ENCODE measurements around the gene APBB2.

APBB2 gene

DNA sequence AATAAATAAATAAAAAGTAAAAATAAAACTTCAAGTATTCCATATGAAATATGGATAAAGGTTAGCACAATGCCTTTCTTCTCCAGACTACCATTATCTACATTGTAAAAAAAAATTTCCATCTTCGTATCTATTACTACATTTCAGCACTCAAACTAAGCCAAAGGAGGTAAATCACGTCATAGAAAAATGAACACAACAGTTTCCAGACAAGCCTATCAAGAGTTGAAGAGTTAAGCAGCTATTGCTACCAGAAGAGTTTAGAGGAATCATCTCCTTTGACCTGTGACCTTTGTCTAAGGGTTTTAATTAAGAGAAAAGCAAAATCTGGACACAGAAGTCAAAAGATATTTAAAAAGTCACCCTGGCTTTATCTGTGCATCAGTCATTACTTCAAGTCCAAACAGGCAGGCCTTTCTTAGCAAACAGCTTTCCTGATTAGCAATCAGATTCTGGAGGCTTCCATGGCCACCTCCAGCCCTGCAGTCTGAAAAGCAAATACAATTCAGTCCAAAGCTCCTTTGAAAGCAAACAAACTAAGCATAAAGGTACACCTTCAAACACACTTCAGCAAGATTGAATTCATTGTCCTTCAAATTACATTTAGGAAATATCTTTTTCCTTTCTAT is 82.2 kb downstream of the APBB2 start:
- FAIRE-seq = no peak

GRCh38 chr4:41129936-41130440 is 84.4 kb downstream of the APBB2 start:
- FAIRE-seq = no peak

DNA sequence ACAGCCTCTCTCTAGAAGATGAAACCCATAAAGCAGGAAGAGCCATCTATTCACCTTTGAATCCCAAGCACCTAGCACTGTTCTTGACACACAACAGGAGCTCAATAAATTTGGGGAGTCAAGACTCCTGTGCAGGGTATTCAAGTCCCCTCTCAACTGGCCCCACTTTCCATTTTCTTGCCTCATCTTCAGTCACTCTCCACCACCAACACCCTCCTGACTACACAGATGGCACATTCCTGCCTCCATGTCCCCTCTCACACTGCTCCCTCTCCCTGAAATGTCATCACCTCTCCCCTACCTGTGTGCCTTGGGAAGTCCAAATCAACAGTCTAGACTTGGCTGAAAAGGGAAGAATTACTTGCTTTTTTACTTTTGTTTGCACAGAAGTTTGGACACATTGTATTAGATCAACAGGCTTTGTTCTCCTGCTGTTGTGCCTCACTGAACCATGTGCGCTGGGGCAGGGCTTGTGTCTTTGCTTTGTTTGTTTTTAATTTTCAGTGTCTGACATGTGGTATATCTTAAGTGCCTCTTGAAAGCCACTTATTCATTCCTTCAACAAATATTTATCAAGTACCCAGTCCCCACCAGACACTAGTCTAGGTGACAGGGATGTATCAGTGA is 85.1 kb downstream of the APBB2 start:
- FAIRE-seq = no peak

GRCh38 chr4:41125558-41126311 is 88.6 kb downstream of the APBB2 start:
- no peak for FAIRE-seq

- no peak for FAIRE-seq
These were observed 89.3 kb downstream of the APBB2 start for GRCh38 chr4:41124916-41125548.

DNA sequence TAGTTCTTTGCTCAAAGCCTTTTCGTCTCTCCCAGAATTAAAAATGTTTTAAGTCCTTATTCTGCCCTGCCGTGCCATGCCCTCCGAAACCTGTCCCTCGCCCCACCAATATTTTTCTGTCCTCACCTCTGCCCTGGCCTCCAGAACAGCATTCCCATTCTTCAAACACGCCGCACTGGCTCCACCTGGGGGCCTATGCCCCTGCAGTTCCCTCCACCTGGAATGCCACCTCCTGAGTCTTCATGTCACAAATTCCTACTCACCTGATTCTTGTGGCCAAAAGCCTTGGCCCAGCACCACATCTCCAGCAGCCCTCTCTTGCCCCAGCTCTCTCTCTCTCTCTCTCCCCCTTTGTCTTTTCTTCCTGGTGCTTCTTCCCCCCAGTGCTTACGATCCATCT is 91.6 kb downstream of the APBB2 start:
- FAIRE-seq = no peak

GRCh38 chr4:41122309-41122708 is 92.0 kb downstream of the APBB2 start:
- no peak for FAIRE-seq

DNA sequence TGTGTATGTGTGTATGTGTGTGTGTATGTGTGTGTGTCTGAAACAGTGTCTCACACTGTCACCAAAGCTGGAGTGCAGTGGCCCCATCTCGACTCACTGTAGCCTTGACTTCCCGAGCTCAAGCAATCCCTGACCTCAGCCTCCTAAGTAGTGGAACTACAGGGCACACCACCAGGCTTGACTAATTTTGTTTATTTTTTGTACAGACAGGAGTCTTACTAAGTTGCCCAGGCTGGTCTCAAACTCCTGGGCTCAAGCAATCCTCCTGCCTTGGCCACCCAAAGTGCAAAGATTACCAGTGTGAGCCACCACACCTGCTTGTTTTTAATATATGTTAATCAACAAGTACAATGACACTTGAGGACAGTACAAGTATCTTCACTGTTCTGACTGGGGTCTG is 92.4 kb downstream of the APBB2 start:
- FAIRE-seq = no peak

DNA sequence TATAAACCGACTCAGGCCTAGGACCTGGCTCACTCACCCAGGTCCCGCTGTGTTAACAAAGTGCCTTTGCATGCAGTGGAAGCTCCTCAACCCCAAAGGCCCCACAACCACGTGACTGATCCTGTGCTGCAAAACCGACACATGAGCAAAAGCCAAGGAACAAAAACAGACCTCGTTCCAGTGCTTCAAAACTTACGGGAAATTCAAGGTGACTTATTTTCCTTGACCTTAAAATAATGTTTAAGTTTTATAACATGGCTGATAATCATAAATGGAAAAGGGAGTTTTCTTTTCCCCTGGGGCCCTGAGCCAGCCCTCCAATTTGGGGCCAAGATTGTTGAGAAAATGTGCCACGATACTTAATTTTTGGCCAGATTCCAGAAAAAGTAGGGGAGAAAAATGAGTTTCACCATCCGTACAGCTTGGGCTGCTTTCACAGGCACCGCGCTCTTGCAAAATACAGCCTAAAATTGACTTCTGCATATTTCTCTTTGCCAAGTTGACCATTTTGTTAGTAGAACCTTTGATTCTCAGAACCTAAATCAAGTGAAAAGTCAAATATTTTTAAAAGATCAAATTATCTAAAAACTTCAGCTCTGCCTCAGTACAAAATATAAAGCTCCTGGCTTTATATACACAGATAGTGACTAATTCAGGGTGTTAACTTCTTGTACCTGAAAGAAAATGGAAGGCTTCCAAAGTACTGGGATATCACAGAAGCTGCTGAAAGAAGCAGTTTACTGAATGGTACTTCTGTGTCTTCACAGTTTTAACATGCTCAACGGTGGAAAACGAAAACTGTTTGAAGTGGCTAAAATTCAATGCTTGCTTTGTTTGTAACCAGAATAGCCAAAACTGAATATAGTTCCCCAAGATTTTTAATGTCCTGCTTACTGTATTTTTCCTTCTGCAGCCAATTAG is 93.8 kb downstream of the APBB2 start:
- no peak for FAIRE-seq

DNA sequence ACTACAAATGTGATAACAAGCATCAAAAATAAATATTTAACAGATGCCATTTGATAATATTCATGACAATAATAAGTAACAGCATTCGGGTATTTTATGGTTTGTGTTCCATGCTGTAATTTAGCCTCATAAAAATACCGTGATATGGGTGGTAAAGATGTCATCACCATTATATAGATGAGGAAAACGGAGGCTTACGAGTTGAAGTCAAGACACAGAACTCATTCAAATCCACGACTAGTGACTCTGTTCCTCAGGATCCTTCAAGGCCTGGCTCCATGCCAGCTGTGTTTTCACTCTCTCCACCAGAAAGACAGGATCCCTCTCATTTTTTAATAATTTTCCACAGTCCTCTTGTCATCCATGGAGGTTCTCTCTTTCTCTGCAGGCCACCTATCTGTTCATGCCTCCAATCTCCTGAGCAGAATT is 94.5 kb downstream of the APBB2 start:
- FAIRE-seq = no peak

- no peak for FAIRE-seq
These were observed 102.6 kb downstream of the APBB2 start for GRCh38 chr4:41111791-41112190.

- FAIRE-seq = no peak
These were observed 104.3 kb downstream of the APBB2 start for GRCh38 chr4:41110050-41110449.

- FAIRE-seq = no peak
These were observed 105.9 kb downstream of the APBB2 start for GRCh38 chr4:41108481-41108880.

GRCh38 chr4:41106694-41107419 is 107.5 kb downstream of the APBB2 start:
- FAIRE-seq = no peak

DNA sequence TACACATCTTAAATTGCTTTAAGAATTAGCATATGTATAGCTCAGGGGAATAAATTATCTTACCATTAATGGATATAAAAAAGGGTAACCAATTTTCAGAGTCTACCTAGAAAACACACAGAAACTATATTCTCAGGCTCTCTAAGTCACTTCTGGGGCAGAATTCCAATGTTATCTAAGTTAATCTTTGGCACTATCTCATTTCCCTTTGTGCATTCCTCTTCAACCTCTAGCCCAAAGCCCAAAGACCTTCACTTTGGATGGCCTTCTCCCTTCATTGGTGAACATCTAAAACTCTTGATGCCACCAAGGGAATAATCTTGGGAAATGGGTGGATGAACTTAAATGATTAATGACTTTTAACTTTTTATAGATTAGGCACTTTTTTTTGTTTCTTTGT is 108.3 kb downstream of the APBB2 start:
- FAIRE-seq = no peak

DNA sequence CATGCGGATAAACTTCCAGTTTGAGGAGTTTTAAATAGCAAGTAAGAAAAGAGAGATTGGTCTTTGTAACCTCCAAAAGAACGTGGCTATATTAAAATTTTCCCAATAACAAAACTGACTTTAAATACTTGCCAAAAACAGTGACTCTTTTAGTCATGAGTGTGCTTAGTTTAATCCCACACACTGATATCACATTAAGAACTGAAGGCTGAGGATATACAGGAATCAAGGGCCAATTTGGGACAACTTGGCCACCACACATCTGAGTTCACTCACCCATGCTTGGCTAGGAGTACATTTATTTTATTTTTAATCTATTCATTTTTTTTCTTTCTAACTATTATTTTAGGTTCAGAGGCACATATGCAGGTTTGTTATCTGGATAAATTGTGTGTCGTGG is 110.2 kb downstream of the APBB2 start:
- FAIRE-seq = no peak

- no peak for FAIRE-seq
These were observed 110.7 kb downstream of the APBB2 start for GRCh38 chr4:41103657-41104056.

DNA sequence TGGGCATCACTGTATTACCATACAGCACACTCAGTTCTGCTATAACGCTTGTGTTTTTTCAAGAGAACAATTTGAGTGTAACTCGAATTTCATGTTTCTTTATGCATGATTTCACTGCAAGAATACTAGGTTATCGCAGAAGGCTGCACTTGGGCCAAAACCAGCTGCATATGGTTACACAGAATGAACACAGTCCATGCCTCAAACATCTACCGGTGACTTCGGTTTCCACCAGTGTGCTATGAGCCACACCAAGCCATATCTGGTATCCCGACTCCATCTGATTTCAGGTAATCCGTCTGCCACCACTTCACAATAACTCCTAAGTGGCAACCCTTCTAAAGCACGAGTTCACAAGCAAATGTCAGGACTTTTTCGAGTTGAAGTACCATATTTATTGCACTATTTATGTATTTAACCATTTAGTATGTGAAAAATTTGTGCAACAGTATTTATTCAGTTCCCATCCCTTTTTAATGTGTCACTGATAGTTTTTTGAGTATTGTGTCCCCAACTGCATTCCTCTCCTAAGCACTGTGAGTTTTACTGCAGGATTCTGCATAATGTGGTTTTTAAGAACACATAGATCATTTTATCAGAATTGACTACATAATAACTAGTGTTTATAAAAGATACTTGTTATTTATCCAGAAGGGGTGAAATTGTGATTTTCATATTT is 111.8 kb downstream of the APBB2 start:
- FAIRE-seq = no peak

DNA sequence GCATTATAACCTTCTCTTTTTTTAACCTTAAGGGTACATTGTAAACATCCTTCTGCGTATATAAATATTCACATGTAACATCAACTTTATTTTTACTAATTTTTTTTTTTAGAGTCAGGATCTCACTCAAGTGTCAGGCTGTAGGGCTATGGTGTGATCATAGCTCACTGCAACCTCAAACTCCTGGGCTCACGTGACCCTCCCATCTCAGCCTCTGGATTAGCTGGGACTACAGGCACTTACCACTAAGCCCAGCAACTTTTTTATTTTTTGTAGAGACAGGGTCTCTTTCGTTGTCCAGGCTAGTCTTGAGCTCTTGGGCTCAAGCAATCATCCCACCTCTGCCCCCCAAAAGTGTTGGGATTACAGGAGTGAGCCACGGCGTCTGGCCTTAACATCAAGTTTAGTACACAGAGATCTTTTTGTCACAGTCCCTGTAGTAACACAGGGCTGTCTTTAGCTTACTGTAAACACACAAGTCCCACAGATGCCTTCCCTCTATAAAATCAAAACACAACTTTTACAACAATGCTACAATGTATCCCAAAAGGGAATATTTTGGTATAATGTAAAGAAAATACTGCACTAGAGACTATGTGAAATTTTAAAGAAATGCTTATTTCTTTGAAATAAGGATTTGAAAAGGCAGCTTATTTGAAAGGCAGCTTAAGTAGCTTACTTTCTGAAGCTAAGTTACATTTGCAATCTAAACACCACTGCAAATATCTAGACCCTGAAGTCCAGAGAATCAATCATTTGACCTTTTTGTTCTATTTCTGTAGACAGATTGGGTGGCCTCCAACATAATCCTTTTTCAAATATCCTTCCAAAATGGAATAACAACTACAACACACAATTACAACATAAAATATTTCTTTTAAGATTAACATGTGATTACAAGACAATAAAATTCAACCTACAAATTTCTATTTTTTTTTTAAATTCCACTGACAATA is 116.0 kb downstream of the APBB2 start:
- no peak for FAIRE-seq

DNA sequence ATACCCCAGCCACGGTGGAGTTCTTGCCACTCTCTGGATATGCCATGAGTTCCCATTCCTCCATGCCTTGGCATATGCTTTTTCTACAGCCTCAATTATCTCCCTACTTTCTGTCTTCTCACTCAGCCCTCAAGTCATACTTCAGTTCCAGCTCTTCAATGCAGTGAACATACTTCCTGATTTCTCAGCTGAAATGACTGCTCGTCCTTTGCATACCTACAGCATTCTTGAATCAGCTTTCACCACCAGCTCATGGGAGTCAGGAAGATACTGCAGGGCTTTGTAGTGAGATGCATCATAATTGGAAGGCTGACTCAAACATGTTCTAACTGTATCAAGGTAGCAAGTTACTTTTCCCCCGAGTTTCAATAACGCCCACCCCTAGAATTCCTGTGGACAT is 118.4 kb downstream of the APBB2 start:
- no peak for FAIRE-seq

All from colon (tissue), 2 donors.